ENCODE data around the gene HOXC10.

Gene HOXC10

GRCh38 chr12:53983568-53983949 lies 1.4 kb upstream of the HOXC10 start:
- Histone ChIP-seq H3K9ac (no peak overlapping the region), H3K79me2 (ENCODE audit: insufficient read depth, low read depth) (no peaks in the 10 kb centered on the region), H3K4me3 (IDR thresholded peaks at IDR 0.05; ENCODE audit: insufficient read depth, low read depth, low read length) (no peak overlapping the region), H2AFZ (ENCODE audit: low read depth) (no peak overlapping the region), H3K4me2 (no peak overlapping the region), H4K20me1 (ENCODE audit: insufficient read depth) (no peaks in the 10 kb centered on the region), H3K36me3 (ENCODE audit: insufficient read depth) (no peaks in the 10 kb centered on the region), H3K27me3 (ENCODE audit: insufficient read depth, low read depth) (peaks cover 98% of the 10 kb centered on the region), H3K4me1 (ENCODE audit: low read depth, poor library complexity, severe bottlenecking) (peaks cover under 1% of the 10 kb centered on the region), H3K27ac (no peak overlapping the region)
- no peak for TF ChIP-seq CTCF (conservative IDR thresholded peaks at IDR 0.05; ENCODE audit: low read depth, low read length)

- H2AFZ ChIP-seq (ENCODE audit: low read depth) = no peak overlapping the region
- H3K4me3 ChIP-seq (IDR thresholded peaks at IDR 0.05; ENCODE audit: insufficient read depth, low read depth, low read length) = no peak overlapping the region
- no peak overlapping the region for H3K9ac ChIP-seq
- TF ChIP-seq CTCF (conservative IDR thresholded peaks at IDR 0.05; ENCODE audit: low read depth, low read length) = no peak
- H3K27me3 ChIP-seq (ENCODE audit: insufficient read depth, low read depth) = peaks cover 98% of the 10 kb centered on the region
- H3K4me1 ChIP-seq (ENCODE audit: low read depth, poor library complexity, severe bottlenecking) = peaks cover 5% of the 10 kb centered on the region
- no peaks in the 10 kb centered on the region for H4K20me1 ChIP-seq (ENCODE audit: insufficient read depth)
- H3K4me2 ChIP-seq = no peak overlapping the region
- H3K27ac ChIP-seq = no peak overlapping the region
- H3K36me3 ChIP-seq (ENCODE audit: insufficient read depth) = no peaks in the 10 kb centered on the region
- H3K79me2 ChIP-seq (ENCODE audit: insufficient read depth, low read depth) = no peaks in the 10 kb centered on the region
These were observed 885 bp upstream of the HOXC10 start for GRCh38 chr12:53983950-53984572.

- Histone ChIP-seq H3K36me3 (ENCODE audit: insufficient read depth) (no peaks in the 10 kb centered on the region), H4K20me1 (ENCODE audit: insufficient read depth) (no peaks in the 10 kb centered on the region), H3K4me2 (no peak overlapping the region), H3K79me2 (ENCODE audit: insufficient read depth, low read depth) (no peaks in the 10 kb centered on the region), H3K4me1 (ENCODE audit: low read depth, poor library complexity, severe bottlenecking) (peaks cover 14% of the 10 kb centered on the region), H3K4me3 (IDR thresholded peaks at IDR 0.05; ENCODE audit: insufficient read depth, low read depth, low read length) (no peak overlapping the region), H2AFZ (ENCODE audit: low read depth) (no peak overlapping the region), H3K27ac (no peak overlapping the region), H3K27me3 (ENCODE audit: insufficient read depth, low read depth) (peaks cover 98% of the 10 kb centered on the region), H3K9ac (no peak overlapping the region)
- TF ChIP-seq CTCF (conservative IDR thresholded peaks at IDR 0.05; ENCODE audit: low read depth, low read length) = no peak
These were observed 697 bp downstream of the HOXC10 start for GRCh38 chr12:53985692-53985993.

GRCh38 chr12:53985994-53986685 lies 1.2 kb downstream of the HOXC10 start:
- Histone ChIP-seq H3K27ac (no peak overlapping the region), H3K27me3 (ENCODE audit: insufficient read depth, low read depth) (peaks cover 98% of the 10 kb centered on the region), H3K36me3 (ENCODE audit: insufficient read depth) (no peaks in the 10 kb centered on the region), H3K9ac (no peak overlapping the region), H3K4me1 (ENCODE audit: low read depth, poor library complexity, severe bottlenecking) (peaks cover 15% of the 10 kb centered on the region), H3K4me3 (IDR thresholded peaks at IDR 0.05; ENCODE audit: insufficient read depth, low read depth, low read length) (no peak overlapping the region), H4K20me1 (ENCODE audit: insufficient read depth) (no peaks in the 10 kb centered on the region), H3K4me2 (no peak overlapping the region), H2AFZ (ENCODE audit: low read depth) (no peak overlapping the region), H3K79me2 (ENCODE audit: insufficient read depth, low read depth) (no peaks in the 10 kb centered on the region)
- TF ChIP-seq CTCF (conservative IDR thresholded peaks at IDR 0.05; ENCODE audit: low read depth, low read length) = no peak

Data from KMS-11 (cell line).